Right atrium auricular region (tissue), 2 donors: Measurements from ENCODE around the gene SCD. TPM values are rescaled to one million over a fixed set of nuclear protein-coding genes. Genes with fewer than 3 reads are reported as not detected.

Source experiments
- DNase-seq: peaks from one replicate; pipeline ENCODE4 v3.0.0-alpha.2; 2019; ENCODE audit warnings: low spot score
- H3K27ac ChIP-seq, 2 donors: fragments of 200-600 bp; sonication (generic); 1 replicate in 1 of 2; 2 replicates in 1 of 2; pipeline ENCODE4 v1.5.1; 2016 to 2019
- H3K27me3 ChIP-seq, 2 donors: fragments of 200-600 bp; sonication (generic); one replicate each; pipeline versions ENCODE4 v1.5.1 to v1.6.0; 2017 to 2019
- H3K36me3 ChIP-seq: fragments of 200-600 bp; sonication (generic); one replicate; pipeline ENCODE4 v1.5.1; 2016
- H3K4me1 ChIP-seq, 2 donors: fragments of 200-600 bp; sonication (generic); one replicate each; pipeline versions ENCODE4 v1.5.1 to v1.6.0; 2017 to 2019
- H3K4me3 ChIP-seq, 2 donors: fragments of 200-600 bp; sonication (generic); 1 replicate in 1 of 2; 2 replicates in 1 of 2; pipeline ENCODE4 v1.5.1; 2017 to 2019; ENCODE audit warnings: mild to moderate bottlenecking in 1 of 2, moderate library complexity in 1 of 2
- H3K9me3 ChIP-seq, 2 donors: fragments of 200-600 bp; sonication (generic); one replicate each; pipeline ENCODE4 v1.5.1; 2019
- CTCF ChIP-seq, 2 donors: fragments of 200-600 bp; sonication (generic); IDR thresholded peaks; one replicate each; pipeline ENCODE4 v1.5.1; 2019; ENCODE audit warnings: antibody characterized with exemption in 2 of 2
- total RNA-seq, 2 donors: library from RNA; depleted of rRNA; stranded (reverse); fragments of >200 nt; gene quantifications; one replicate each; pipeline ENCODE4 v1.1.0, GENCODE V29; 2016

Gene SCD
- total RNA-seq, 2 donors from 2014 or later = 7.9 to 25.4 TPM

- Histone ChIP-seq H3K27me3 (no peaks in the 10 kb centered on the region), H3K9me3 (no peaks in the 10 kb centered on the region), H3K4me3 (no peak overlapping the region), H3K4me1 (no peaks in the 10 kb centered on the region), H3K36me3 (no peaks in the 10 kb centered on the region), H3K27ac (no peak overlapping the region)
- DNase-seq = no peak
- TF ChIP-seq CTCF (IDR thresholded peaks at IDR 0.05) = no peak
These were observed 39.3 kb upstream of the SCD start for GRCh38 chr10:100307684-100308083.

GRCh38 chr10:100311298-100311697, 35.7 kb upstream of the SCD start:
- H3K36me3 ChIP-seq = no peaks in the 10 kb centered on the region
- H3K9me3 ChIP-seq = no peaks in the 10 kb centered on the region
- H3K4me3 ChIP-seq = no peak overlapping the region
- no peak for DNase-seq
- no peak overlapping the region for H3K27ac ChIP-seq
- no peak for TF ChIP-seq CTCF (IDR thresholded peaks at IDR 0.05)
- H3K27me3 ChIP-seq = no peaks in the 10 kb centered on the region
- no peaks in the 10 kb centered on the region for H3K4me1 ChIP-seq

GRCh38 chr10:100315615-100316014, 31.4 kb upstream of the SCD start:
- no peaks in the 10 kb centered on the region for H3K4me1 ChIP-seq
- H3K4me3 ChIP-seq = no peak overlapping the region
- H3K9me3 ChIP-seq = no peaks in the 10 kb centered on the region
- H3K27me3 ChIP-seq = no peaks in the 10 kb centered on the region
- no peak for DNase-seq
- no peak overlapping the region for H3K27ac ChIP-seq
- no peaks in the 10 kb centered on the region for H3K36me3 ChIP-seq
- TF ChIP-seq CTCF (IDR thresholded peaks at IDR 0.05) = no peak

- Histone ChIP-seq H3K4me3 (no peak overlapping the region), H3K9me3 (no peaks in the 10 kb centered on the region), H3K36me3 (no peaks in the 10 kb centered on the region), H3K27ac (no peak overlapping the region), H3K27me3 (no peaks in the 10 kb centered on the region), H3K4me1 (no peaks in the 10 kb centered on the region)
- DNase-seq = no peak
- no peak for TF ChIP-seq CTCF (IDR thresholded peaks at IDR 0.05)
These were observed 28.8 kb upstream of the SCD start for GRCh38 chr10:100318207-100318606.

- Histone ChIP-seq H3K27me3 (no peaks in the 10 kb centered on the region), H3K9me3 (no peaks in the 10 kb centered on the region), H3K4me3 (no peak overlapping the region), H3K4me1 (no peaks in the 10 kb centered on the region), H3K27ac (no peak overlapping the region), H3K36me3 (no peaks in the 10 kb centered on the region)
- no peak for DNase-seq
- TF ChIP-seq CTCF (IDR thresholded peaks at IDR 0.05) = no peak
These were observed 27.2 kb upstream of the SCD start for GRCh38 chr10:100319707-100320402.

- Histone ChIP-seq H3K4me3 (no peak overlapping the region), H3K36me3 (no peaks in the 10 kb centered on the region), H3K4me1 (no peaks in the 10 kb centered on the region), H3K27ac (no peak overlapping the region), H3K9me3 (no peaks in the 10 kb centered on the region), H3K27me3 (no peaks in the 10 kb centered on the region)
- DNase-seq = no peak
- TF ChIP-seq CTCF (IDR thresholded peaks at IDR 0.05) = no peak
These were observed 21.9 kb upstream of the SCD start for GRCh38 chr10:100325158-100325557.
